ENCODE results near the gene NSG1. TPM values are rescaled to one million over a fixed set of nuclear protein-coding genes. Genes with fewer than 3 reads are reported as not detected.

The NSG1 gene
- total RNA-seq, 1 experiment from 2014 or later = 1.3 TPM

DNA sequence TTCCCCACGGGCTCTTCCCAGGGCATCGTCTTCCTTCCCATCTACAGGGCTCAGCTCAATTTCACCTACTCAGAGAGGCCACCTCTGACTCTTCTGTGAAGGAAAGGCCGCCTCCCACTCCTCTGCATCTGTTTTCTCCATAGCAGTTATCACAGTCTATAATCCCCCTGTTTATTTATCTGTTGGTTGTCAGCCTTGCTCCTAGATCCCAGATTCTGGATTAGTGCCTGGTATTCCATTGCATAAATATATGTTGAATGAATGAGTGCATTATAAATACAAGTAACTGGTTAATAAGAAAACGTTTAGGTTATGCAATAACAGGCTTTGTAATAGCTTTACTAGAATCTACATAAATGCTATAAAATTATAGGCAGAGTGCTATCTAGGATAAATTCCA lies 52.9 kb downstream of the NSG1 start:
- Histone ChIP-seq H3K9me3 (ENCODE audit: low read depth, low read length, poor library complexity, severe bottlenecking) (no peaks in the 10 kb centered on the region), H3K27ac (ENCODE audit: low read depth, low read length, poor library complexity, severe bottlenecking) (no peak overlapping the region), H3K4me1 (ENCODE audit: insufficient read depth, low read length, poor library complexity, severe bottlenecking) (no peaks in the 10 kb centered on the region), H3K36me3 (ENCODE audit: insufficient read depth, low read length, poor library complexity, severe bottlenecking) (no peaks in the 10 kb centered on the region), H3K27me3 (replicated peaks; ENCODE audit: insufficient read depth, low read depth, low read length, poor library complexity) (no peaks in the 10 kb centered on the region), H3K4me3 (ENCODE audit: low read depth, low read length, poor library complexity, severe bottlenecking) (no peak overlapping the region)
- ChIA-PET CTCF (no interaction called here), POLR2A (ENCODE audit: low non-redundant PET) (no interaction called here)
- TF ChIP-seq CTCF (conservative IDR thresholded peaks at IDR 0.05; ENCODE audit: low read depth, low read length) (no peak), EZH2 (IDR thresholded peaks at IDR 0.05; ENCODE audit: borderline replicate concordance, low read depth, low read length, poor library complexity, severe bottlenecking) (no peak)
- no peak for DNase-seq (ENCODE audit: low spot score)
- intact Hi-C loops (cut with micrococcal nuclease; ENCODE audit: unreplicated experiment) = loop anchor here (10.0 kb wide), 1 partner anchor 185 kb away; no protein-coding TSS in a partner anchor
- BruUV-seq (replicated peaks) = no TSS peak

GRCh38 chr4:4440333-4441061 lies 53.6 kb downstream of the NSG1 start:
- no peak for DNase-seq (ENCODE audit: low spot score)
- intact Hi-C loops (cut with micrococcal nuclease; ENCODE audit: unreplicated experiment) = no loop called here
- Histone ChIP-seq H3K4me3 (ENCODE audit: low read depth, low read length, poor library complexity, severe bottlenecking) (no peak overlapping the region), H3K9me3 (ENCODE audit: low read depth, low read length, poor library complexity, severe bottlenecking) (no peaks in the 10 kb centered on the region), H3K4me1 (ENCODE audit: insufficient read depth, low read length, poor library complexity, severe bottlenecking) (no peaks in the 10 kb centered on the region), H3K27me3 (replicated peaks; ENCODE audit: insufficient read depth, low read depth, low read length, poor library complexity) (no peaks in the 10 kb centered on the region), H3K36me3 (ENCODE audit: insufficient read depth, low read length, poor library complexity, severe bottlenecking) (no peaks in the 10 kb centered on the region), H3K27ac (ENCODE audit: low read depth, low read length, poor library complexity, severe bottlenecking) (no peak overlapping the region)
- TF ChIP-seq CTCF (conservative IDR thresholded peaks at IDR 0.05; ENCODE audit: low read depth, low read length) = no peak
- TF ChIP-seq EZH2 (IDR thresholded peaks at IDR 0.05; ENCODE audit: borderline replicate concordance, low read depth, low read length, poor library complexity, severe bottlenecking) = no peak
- no TSS peak for BruUV-seq (replicated peaks)
- CTCF ChIA-PET = no interaction called here
- POLR2A ChIA-PET (ENCODE audit: low non-redundant PET) = no interaction called here

- Histone ChIP-seq H3K4me1 (ENCODE audit: insufficient read depth, low read length, poor library complexity, severe bottlenecking) (no peaks in the 10 kb centered on the region), H3K27me3 (replicated peaks; ENCODE audit: insufficient read depth, low read depth, low read length, poor library complexity) (no peaks in the 10 kb centered on the region), H3K27ac (ENCODE audit: low read depth, low read length, poor library complexity, severe bottlenecking) (no peak overlapping the region), H3K4me3 (ENCODE audit: low read depth, low read length, poor library complexity, severe bottlenecking) (no peak overlapping the region), H3K36me3 (ENCODE audit: insufficient read depth, low read length, poor library complexity, severe bottlenecking) (no peaks in the 10 kb centered on the region), H3K9me3 (ENCODE audit: low read depth, low read length, poor library complexity, severe bottlenecking) (no peaks in the 10 kb centered on the region)
- no peak for DNase-seq (ENCODE audit: low spot score)
- ChIA-PET CTCF (no interaction called here), POLR2A (ENCODE audit: low non-redundant PET) (no interaction called here)
- no TSS peak for BruUV-seq (replicated peaks)
- intact Hi-C loops (cut with micrococcal nuclease; ENCODE audit: unreplicated experiment) = no loop called here
- no peak for TF ChIP-seq CTCF (conservative IDR thresholded peaks at IDR 0.05; ENCODE audit: low read depth, low read length)
- TF ChIP-seq EZH2 (IDR thresholded peaks at IDR 0.05; ENCODE audit: borderline replicate concordance, low read depth, low read length, poor library complexity, severe bottlenecking) = no peak
These were observed 56.9 kb downstream of the NSG1 start for GRCh38 chr4:4443821-4444220.

Measured in A673 (cell line).